Testis (tissue), 2 donors: Measurements from ENCODE around the gene SLC12A6.

Experiments used
- CTCF ChIP-seq, 3 experiments: fragments of 450-650 bp in 2 of 3; fragments of 200-600 bp in 1 of 3; sonication (generic) in 1 of 3; IDR thresholded peaks; one replicate each; pipeline ENCODE4 v1.5.1; 2016 to 2019; ENCODE audit warnings: antibody characterized with exemption in 3 of 3, mild to moderate bottlenecking in 2 of 3, moderate library complexity in 1 of 3
- POLR2A ChIP-seq: fragments of 450-650 bp; IDR thresholded peaks from one replicate; pipeline ENCODE4 v1.6.1; 2017; ENCODE audit warnings: antibody characterized with exemption, mild to moderate bottlenecking, moderate library complexity

- TF ChIP-seq CTCF (IDR thresholded peaks at IDR 0.05) (no peak), POLR2A (no peak)
Measured at GRCh38 chr15:34206011-34206410, 131.6 kb downstream of the SLC12A6 start.
